Right renal pelvis (tissue), 4 donors: ENCODE results near the gene FAM76A. TPM values are rescaled to one million over a fixed set of nuclear protein-coding genes. Genes with fewer than 3 reads are reported as not detected.
"Not testable (repeated sequence)": the region's sequence is repeated elsewhere in the genome, so short reads cannot be mapped to it uniquely, and the experiment has no call there.

ENCODE experiments used
- DNase-seq, 4 donors: peaks; one replicate each; pipeline ENCODE4 v3.0.0-alpha.2; 2013; ENCODE audit warnings: low read depth in 4 of 4, low spot score in 3 of 4, missing footprints in 1 of 4
- polyA plus RNA-seq, 4 donors: library from polyadenylated mRNA; unstranded; fragments of 120-200 nt; gene quantifications; one replicate each; pipeline ENCODE4 v1.2.1, GENCODE V29; 2013; ENCODE audit not compliant: insufficient read length in 4 of 4

The FAM76A gene
- polyA plus RNA-seq, 4 donors: 11.4 to 14.7 (median 13.7) TPM

GRCh38 chr1:27774654-27775053 is 48.9 kb downstream of the FAM76A start:
- DNase-seq: no peak

- DNase-seq: not testable (repeated sequence)
Measured at GRCh38 chr1:27775336-27775735, 49.6 kb downstream of the FAM76A start.

GRCh38 chr1:27776276-27776675 is 50.5 kb downstream of the FAM76A start:
- not testable (repeated sequence) for DNase-seq

- DNase-seq: no peak
Measured at GRCh38 chr1:27778056-27778455, 52.3 kb downstream of the FAM76A start.

- DNase-seq: no peak
Measured at GRCh38 chr1:27779122-27779521, 53.4 kb downstream of the FAM76A start.

GRCh38 chr1:27782950-27783349 is 57.2 kb downstream of the FAM76A start:
- DNase-seq: no peak

GRCh38 chr1:27784700-27785099 is 58.9 kb downstream of the FAM76A start:
- no peak for DNase-seq

GRCh38 chr1:27785781-27786455 is 60.2 kb downstream of the FAM76A start:
- no peak for DNase-seq

- DNase-seq: no peak
Measured at GRCh38 chr1:27787895-27788294, 62.1 kb downstream of the FAM76A start.

- peak in 1 of 4 donors; percentile 1 for DNase-seq
Measured at GRCh38 chr1:27789540-27790041, 63.8 kb downstream of the FAM76A start.

- not testable (repeated sequence) for DNase-seq
Measured at GRCh38 chr1:27790270-27790669, 64.5 kb downstream of the FAM76A start.

- no peak for DNase-seq
Measured at GRCh38 chr1:27795601-27796000, 69.8 kb downstream of the FAM76A start.

GRCh38 chr1:27804791-27805190 is 79.0 kb downstream of the FAM76A start:
- DNase-seq: no peak

- no peak for DNase-seq
Measured at GRCh38 chr1:27806758-27807157, 81.0 kb downstream of the FAM76A start.

GRCh38 chr1:27807385-27807784 is 81.6 kb downstream of the FAM76A start:
- DNase-seq: no peak

- not testable (repeated sequence) for DNase-seq
Measured at GRCh38 chr1:27808131-27808530, 82.4 kb downstream of the FAM76A start.

GRCh38 chr1:27809883-27810282 is 84.1 kb downstream of the FAM76A start:
- DNase-seq: no peak

GRCh38 chr1:27811741-27812500 is 86.2 kb downstream of the FAM76A start:
- no peak for DNase-seq
